Measurements from ENCODE around the gene PDIA6. TPM values are rescaled to one million over a fixed set of nuclear protein-coding genes. Genes with fewer than 3 reads are reported as not detected.

The PDIA6 gene
- total RNA-seq, 6 experiments from 2014 or later = 336 to 356 (median 351) TPM

- no peak for TF ChIP-seq CTCF (IDR thresholded peaks at IDR 0.05)
- Mint-ChIP-seq H3K4me3 (no peak overlapping the region), H3K36me3 (ENCODE audit: low read depth) (no peaks in the 10 kb centered on the region), H3K27ac (no peak overlapping the region), H3K9me3 (no peaks in the 10 kb centered on the region), H3K27me3 (ENCODE audit: insufficient read depth) (peaks cover 42% of the 10 kb centered on the region), H3K4me1 (ENCODE audit: low read depth) (no peaks in the 10 kb centered on the region)
- DNase-seq = no peak
Measured at GRCh38 chr2:10753156-10753555, 59.4 kb downstream of the PDIA6 start.

GRCh38 chr2:10752236-10752635 lies 60.3 kb downstream of the PDIA6 start:
- no peak overlapping the region for H3K27ac Mint-ChIP-seq
- no peak for DNase-seq
- no peaks in the 10 kb centered on the region for H3K36me3 Mint-ChIP-seq (ENCODE audit: low read depth)
- TF ChIP-seq CTCF (IDR thresholded peaks at IDR 0.05) = no peak
- H3K4me3 Mint-ChIP-seq = no peak overlapping the region
- H3K27me3 Mint-ChIP-seq (ENCODE audit: insufficient read depth) = peaks cover 43% of the 10 kb centered on the region
- H3K4me1 Mint-ChIP-seq (ENCODE audit: low read depth) = no peaks in the 10 kb centered on the region
- H3K9me3 Mint-ChIP-seq = no peaks in the 10 kb centered on the region

GRCh38 chr2:10750610-10751009 lies 62.0 kb downstream of the PDIA6 start:
- H3K4me1 Mint-ChIP-seq (ENCODE audit: low read depth) = no peaks in the 10 kb centered on the region
- H3K4me3 Mint-ChIP-seq = no peak overlapping the region
- no peaks in the 10 kb centered on the region for H3K36me3 Mint-ChIP-seq (ENCODE audit: low read depth)
- H3K27me3 Mint-ChIP-seq (ENCODE audit: insufficient read depth) = peaks cover 47% of the 10 kb centered on the region
- TF ChIP-seq CTCF (IDR thresholded peaks at IDR 0.05) = no peak
- no peak overlapping the region for H3K27ac Mint-ChIP-seq
- no peak for DNase-seq
- H3K9me3 Mint-ChIP-seq = no peaks in the 10 kb centered on the region

GRCh38 chr2:10742666-10743065 lies 69.9 kb downstream of the PDIA6 start:
- DNase-seq = no peak
- no peaks in the 10 kb centered on the region for H3K9me3 Mint-ChIP-seq
- peaks cover 42% of the 10 kb centered on the region for H3K27me3 Mint-ChIP-seq (ENCODE audit: insufficient read depth)
- no peaks in the 10 kb centered on the region for H3K36me3 Mint-ChIP-seq (ENCODE audit: low read depth)
- no peak overlapping the region for H3K27ac Mint-ChIP-seq
- no peak overlapping the region for H3K4me3 Mint-ChIP-seq
- H3K4me1 Mint-ChIP-seq (ENCODE audit: low read depth) = no peaks in the 10 kb centered on the region
- TF ChIP-seq CTCF (IDR thresholded peaks at IDR 0.05) = no peak

GRCh38 chr2:10741139-10741538 lies 71.4 kb downstream of the PDIA6 start:
- Mint-ChIP-seq H3K36me3 (ENCODE audit: low read depth) (no peaks in the 10 kb centered on the region), H3K4me3 (no peak overlapping the region), H3K27ac (no peak overlapping the region), H3K9me3 (no peaks in the 10 kb centered on the region), H3K27me3 (ENCODE audit: insufficient read depth) (peaks cover 38% of the 10 kb centered on the region), H3K4me1 (ENCODE audit: low read depth) (no peaks in the 10 kb centered on the region)
- DNase-seq = no peak
- TF ChIP-seq CTCF (IDR thresholded peaks at IDR 0.05) = no peak

- no peak for DNase-seq
- no peaks in the 10 kb centered on the region for H3K9me3 Mint-ChIP-seq
- H3K4me1 Mint-ChIP-seq (ENCODE audit: low read depth) = no peaks in the 10 kb centered on the region
- no peaks in the 10 kb centered on the region for H3K36me3 Mint-ChIP-seq (ENCODE audit: low read depth)
- H3K27me3 Mint-ChIP-seq (ENCODE audit: insufficient read depth) = peaks cover 38% of the 10 kb centered on the region
- H3K27ac Mint-ChIP-seq = no peak overlapping the region
- H3K4me3 Mint-ChIP-seq = no peak overlapping the region
- TF ChIP-seq CTCF (IDR thresholded peaks at IDR 0.05) = no peak
Measured at GRCh38 chr2:10740226-10740625, 72.4 kb downstream of the PDIA6 start.
